SK-N-SH (cell line): Measurements from ENCODE around the gene MTCL1. TPM values are rescaled to one million over a fixed set of nuclear protein-coding genes. Genes with fewer than 3 reads are reported as not detected.

Experiments used
- CTCF ChIA-PET: fragments of 300-600, 350-600 bp; formaldehyde crosslinking; extraction: SDS; loops from one replicate; lab custom pipeline; 2021; lab: Yijun Ruan, JAX
- POLR2A ChIA-PET: fragments of 350-600 bp; sonication (Branson Sonifier 250); formaldehyde crosslinking; extraction: SDS; loops from one replicate; lab custom pipeline; 2020; ENCODE audit warnings: antibody characterized with exemption, inconsistent platforms; lab: Yijun Ruan, JAX
- DNase-seq: peaks from one replicate; pipeline ENCODE4 v3.0.0; 2012
- H2AFZ ChIP-seq: fragments of 200-600 bp; sonication (generic); 2 replicates; pipeline ENCODE4 v1.8.1; 2016; ENCODE audit warnings: antibody characterized with exemption, mild to moderate bottlenecking, low read depth
- H3F3A ChIP-seq: fragments of 200-600 bp; sonication (generic); replicated peaks from 2 replicates; pipeline ENCODE3; 2016; ENCODE audit warnings: antibody characterized with exemption, mild to moderate bottlenecking; ENCODE audit not compliant: insufficient read depth
- H3K27ac ChIP-seq, 2 experiments: fragments of 200-500 bp in 1 of 2; fragments of 200-600 bp in 1 of 2; sonication (Bioruptor generic) in 1 of 2; sonication (generic), shearing (Covaris generic) in 1 of 2; 2 replicates each; pipeline versions ENCODE4 v1.5.1 to v1.6.1; 2014 to 2016; ENCODE audit warnings: low read depth in 2 of 2, inconsistent platforms in 1 of 2, low read length in 1 of 2, mild to moderate bottlenecking in 1 of 2, mixed read lengths in 1 of 2
- H3K27me3 ChIP-seq: fragments of 200-600 bp; sonication (generic), shearing (Covaris generic); 2 replicates; pipeline ENCODE4 v1.6.1; 2016; ENCODE audit warnings: mixed run types; ENCODE audit not compliant: insufficient read depth
- H3K36me3 ChIP-seq, 2 experiments: fragments of 200-500 bp in 1 of 2; fragments of 200-600 bp in 1 of 2; sonication (Bioruptor generic) in 1 of 2; sonication (generic) in 1 of 2; replicated peaks in 1 of 2; 2 replicates each; pipeline versions ENCODE3 to v1.5.1; 2014 to 2016; ENCODE audit warnings: low read length in 1 of 2, mild to moderate bottlenecking in 1 of 2; ENCODE audit not compliant: insufficient read depth in 2 of 2, control insufficient read depth in 1 of 2
- H3K4me1 ChIP-seq, 2 experiments: fragments of 200-500 bp in 1 of 2; fragments of 200-600 bp in 1 of 2; sonication (Bioruptor generic) in 1 of 2; sonication (generic), shearing (Covaris generic) in 1 of 2; 2 replicates each; pipeline versions ENCODE4 v1.5.1 to v1.6.1; 2014 to 2016; ENCODE audit warnings: low read depth in 1 of 2, low read length in 1 of 2, mixed run types in 1 of 2; ENCODE audit not compliant: insufficient read depth in 2 of 2, control insufficient read depth in 1 of 2
- H3K4me2 ChIP-seq: fragments of 200-600 bp; sonication (generic), shearing (Covaris generic); 2 replicates; pipeline ENCODE4 v1.6.1; 2017; ENCODE audit warnings: mixed run types
- H3K4me3 ChIP-seq, 2 experiments: fragments of 200-500 bp in 1 of 2; fragments of 200-600 bp in 1 of 2; sonication (Bioruptor generic) in 1 of 2; sonication (generic), shearing (Covaris generic) in 1 of 2; 2 replicates each; pipeline versions ENCODE4 v1.5.1 to v1.8.1; 2014 to 2016; ENCODE audit warnings: low read depth in 2 of 2, inconsistent platforms in 1 of 2, low read length in 1 of 2, mild to moderate bottlenecking in 1 of 2, mixed read lengths in 1 of 2, moderate library complexity in 1 of 2
- H3K79me2 ChIP-seq: fragments of 200-600 bp; sonication (generic); 2 replicates; pipeline ENCODE4 v1.8.1; 2017; ENCODE audit warnings: mild to moderate bottlenecking; ENCODE audit not compliant: insufficient read depth
- H3K9ac ChIP-seq: fragments of 200-600 bp; sonication (generic); 2 replicates; pipeline ENCODE4 v1.6.1; 2017; ENCODE audit warnings: mixed run types
- H3K9me2 ChIP-seq: fragments of 200-600 bp; sonication (generic); 2 replicates; pipeline ENCODE4 v1.6.1; 2017; ENCODE audit warnings: mixed run types
- H3K9me3 ChIP-seq: fragments of 200-600 bp; sonication (generic); 2 replicates; pipeline ENCODE4 v1.6.1; 2017; ENCODE audit warnings: mixed run types, mild to moderate bottlenecking, moderate library complexity
- H4K20me1 ChIP-seq: fragments of 200-600 bp; sonication (generic); 2 replicates; pipeline ENCODE4 v1.6.1; 2017; ENCODE audit warnings: mild to moderate bottlenecking, mixed run types; ENCODE audit not compliant: insufficient read depth
- ELF1 ChIP-seq: IDR thresholded peaks from 2 replicates; pipeline ENCODE4 v1.4.0; 2012
- FOXJ3 ChIP-seq: sonication (generic); formaldehyde crosslinking; IDR thresholded peaks from 2 replicates; pipeline ENCODE4 v1.5.1; 2020; ENCODE audit warnings: mild to moderate bottlenecking, missing genetic modification reagents
- JUND ChIP-seq: IDR thresholded peaks from 2 replicates; pipeline ENCODE4 v1.4.0; 2012
- MAX ChIP-seq: IDR thresholded peaks from 2 replicates; pipeline ENCODE4 v1.4.0; 2012; ENCODE audit warnings: low read depth
- MXI1 ChIP-seq: IDR thresholded peaks from 2 replicates; pipeline ENCODE4 v1.6.1; 2012; ENCODE audit warnings: mild to moderate bottlenecking, low read depth, low read length, improper control_type of control experiment
- RXRA ChIP-seq: IDR thresholded peaks from 2 replicates; pipeline ENCODE4 v1.4.0; 2012; ENCODE audit warnings: low read depth, mild to moderate bottlenecking, borderline replicate concordance
- SMC3 ChIP-seq: IDR thresholded peaks from 2 replicates; pipeline ENCODE4 v1.6.1; 2012; ENCODE audit warnings: low read depth, low read length, improper control_type of control experiment
- TCF12 ChIP-seq: IDR thresholded peaks from 2 replicates; pipeline ENCODE4 v1.4.0; 2012
- TEAD4 ChIP-seq: IDR thresholded peaks from 2 replicates; pipeline ENCODE4 v1.4.0; 2012; ENCODE audit warnings: mild to moderate bottlenecking, borderline replicate concordance; ENCODE audit not compliant: insufficient read depth
- USF2 ChIP-seq: fragments of 150-350 bp; IDR thresholded peaks from 2 replicates; pipeline ENCODE4 v1.6.1; 2017; ENCODE audit warnings: antibody characterized with exemption, low read length, low read depth, borderline replicate concordance
- ZBTB33 ChIP-seq: IDR thresholded peaks from 2 replicates; pipeline ENCODE4 v1.4.0; 2012; ENCODE audit warnings: low read depth, borderline replicate concordance
- WGBS: methylation state at CpG from one replicate; pipeline ENCODE4 v1.1.6; 2017; ENCODE audit warnings: low lambda C conversion rate; 5-methylcytosine and 5-hydroxymethylcytosine counted together
- polyA plus RNA-seq, 3 experiments: library from polyadenylated mRNA; depleted of rRNA; stranded (reverse); fragments of >200 nt; gene quantifications; 2 replicates each; pipeline ENCODE4 v1.2.3, GENCODE V29; 2012

MTCL1 gene
- polyA plus RNA-seq, 1 of the 3 experiments (the other 2 are of a cell fraction), result 33.5 TPM

GRCh38 chr18:8821083-8821465 lies 115.7 kb downstream of the MTCL1 start:
- WGBS, result 93% methylated on average over 3 of the region's 3 CpGs
- Histone ChIP-seq H3K9me3 (no peaks in the 10 kb centered on the region), H3K79me2 (no peaks in the 10 kb centered on the region), H3K9ac (no peak overlapping the region), H3K27me3 (no peaks in the 10 kb centered on the region), H3F3A (no peaks in the 10 kb centered on the region), H3K9me2 (no peaks in the 10 kb centered on the region), H3K4me2 (no peak overlapping the region), H3K27ac (no peak overlapping the region), H2AFZ (no peak overlapping the region), H3K36me3 (peaks cover 33 to 70% of the 10 kb centered on the region in 2 experiments), H3K4me1 (no peaks in the 10 kb centered on the region; a peak in 1 of 4 replicates), H4K20me1 (no peaks in the 10 kb centered on the region), H3K4me3 (no peak overlapping the region)
- DNase-seq, result no peak
- TF ChIP-seq RXRA (no peak), ELF1 (no peak), USF2 (no peak), ZBTB33 (no peak), SMC3 (no peak), FOXJ3 (no peak), MXI1 (no peak), MAX (no peak), TEAD4 (no peak), TCF12 (no peak)
- ChIA-PET CTCF (interaction anchor here (1.4 to 1.6 kb wide), 2 partner anchors 114 to 167 kb away, joined by 3 to 4 read pairs; no protein-coding TSS in a partner anchor), POLR2A (no interaction called here)

GRCh38 chr18:8821531-8821930 lies 116.2 kb downstream of the MTCL1 start:
- H3K9me2 ChIP-seq, result no peaks in the 10 kb centered on the region
- H3K9me3 ChIP-seq, result no peaks in the 10 kb centered on the region
- DNase-seq, result no peak
- no peaks in the 10 kb centered on the region; a peak in 1 of 4 replicates for H3K4me1 ChIP-seq
- H3K36me3 ChIP-seq, result peaks cover 36 to 72% of the 10 kb centered on the region in 2 experiments
- H3F3A ChIP-seq, result no peaks in the 10 kb centered on the region
- H4K20me1 ChIP-seq, result no peaks in the 10 kb centered on the region
- no peaks in the 10 kb centered on the region for H3K79me2 ChIP-seq
- H2AFZ ChIP-seq, result no peak overlapping the region
- POLR2A ChIA-PET, result no interaction called here
- no peak for TF ChIP-seq JUND
- no peak overlapping the region for H3K27ac ChIP-seq
- WGBS, result 91% methylated on average over 1 of the region's 1 CpG
- H3K4me2 ChIP-seq, result no peak overlapping the region
- no peak overlapping the region for H3K9ac ChIP-seq
- H3K4me3 ChIP-seq, result no peak overlapping the region
- no peaks in the 10 kb centered on the region for H3K27me3 ChIP-seq
- CTCF ChIA-PET, result interaction anchor here (1.4 to 1.6 kb wide), 2 partner anchors 114 to 167 kb away, joined by 3 to 4 read pairs; no protein-coding TSS in a partner anchor
